ENCODE measurements around the gene WWC1. TPM values are rescaled to one million over a fixed set of nuclear protein-coding genes. Genes with fewer than 3 reads are reported as not detected.

Gene WWC1
- total and polyA plus RNA-seq, 10 of the 15 experiments (the other 5 are each of a cell fraction or from before 2014, with no cell fraction given), result 0.50 to 7.8 (median 2.5) TPM

- no peak for TF ChIP-seq SREBF1 (IDR thresholded peaks at IDR 0.05; ENCODE audit: low read length)
- TF ChIP-seq E2F8 (IDR thresholded peaks at IDR 0.05; ENCODE audit: low read depth, partially characterized antibody), result no peak
- TF ChIP-seq BCLAF1 (IDR thresholded peaks at IDR 0.05), result no peak
- TF ChIP-seq KDM1A (IDR thresholded peaks at IDR 0.05; ENCODE audit: borderline replicate concordance), result no peak
- TF ChIP-seq FOXM1 (IDR thresholded peaks at IDR 0.05; ENCODE audit: low read depth, low read length), result no peak; the same call in 1 of the 2 replicates
- no peak for TF ChIP-seq SRF (IDR thresholded peaks at IDR 0.05; ENCODE audit: low read depth in 2 of 2, low read length in 2 of 2)
- TF ChIP-seq USF1 (IDR thresholded peaks at IDR 0.05; ENCODE audit: borderline replicate concordance, extremely low read length, insufficient read depth, low read depth, low read length), result no peak
- TF ChIP-seq NR2C2 (IDR thresholded peaks at IDR 0.05; ENCODE audit: borderline replicate concordance, control insufficient read depth, insufficient read length, low read depth), result no peak
- no peak for TF ChIP-seq ETV6 (conservative IDR thresholded peaks at IDR 0.05 in 1 of 2, IDR thresholded peaks at IDR 0.05 in 1 of 2; ENCODE audit: borderline replicate concordance in 1 of 2, low read depth in 1 of 2)
- TF ChIP-seq ZBTB33 (IDR thresholded peaks at IDR 0.05), result no peak
- TF ChIP-seq ZNF622 (IDR thresholded peaks at IDR 0.05), result no peak
- no peak for TF ChIP-seq ATF3 (IDR thresholded peaks at IDR 0.05; ENCODE audit: borderline replicate concordance, extremely low read depth, low read depth, low read length)
- TF ChIP-seq ESRRA (IDR thresholded peaks at IDR 0.05; ENCODE audit: low read length), result no peak
- TF ChIP-seq RAD51 (IDR thresholded peaks at IDR 0.05), result peak; percentile 60; the same call in 1 of the 2 replicates
- TF ChIP-seq CHD4 (IDR thresholded peaks at IDR 0.05), result no peak
Measured at GRCh38 chr5:168481330-168481788, 189.9 kb downstream of the WWC1 start (continued).
